Activated CD4-positive, CD25-positive, alpha-beta regulatory T cell treated with anti-CD3 and anti-CD28 coated beads, Interleukin-2, amount 50 U/mL, for 24 hours (primary cell): ENCODE measurements around the gene VPS37C.

Source experiments
- ATAC-seq, 2 donors: fragments of 150-1000 bp; cut with Tn5 transposase; one replicate each; pipeline ENCODE4 v1.10.0; 2021; ENCODE audit warnings: mild to moderate bottlenecking in 1 of 2, moderate library complexity in 1 of 2

Gene VPS37C

GRCh38 chr11:61092908-61093763, 68.1 kb downstream of the VPS37C start:
- no peak for ATAC-seq

- ATAC-seq = peak; percentile 36 to 52
Measured at GRCh38 chr11:61092280-61092766, 68.9 kb downstream of the VPS37C start.

- ATAC-seq = peak; percentile 72 to 76
Measured at GRCh38 chr11:61091373-61092279, 69.6 kb downstream of the VPS37C start.

GRCh38 chr11:61090982-61091372, 70.2 kb downstream of the VPS37C start:
- ATAC-seq = peak; percentile 7 to 12

GRCh38 chr11:61090521-61090920, 70.7 kb downstream of the VPS37C start:
- no peak for ATAC-seq

- ATAC-seq = no peak
Measured at GRCh38 chr11:61089806-61090491, 71.3 kb downstream of the VPS37C start.

- ATAC-seq = no peak
Measured at GRCh38 chr11:61087426-61088119, 73.7 kb downstream of the VPS37C start.

GRCh38 chr11:61083601-61084147, 77.6 kb downstream of the VPS37C start:
- peak; percentile 65 to 66 for ATAC-seq

GRCh38 chr11:61082931-61083531, 78.2 kb downstream of the VPS37C start:
- ATAC-seq = peak; percentile 74 to 76

- ATAC-seq = no peak
Measured at GRCh38 chr11:61082062-61082870, 79.0 kb downstream of the VPS37C start.

GRCh38 chr11:61080986-61081590, 80.1 kb downstream of the VPS37C start:
- ATAC-seq = no peak

- ATAC-seq = no peak
Measured at GRCh38 chr11:61080526-61080925, 80.7 kb downstream of the VPS37C start.
